NT2/D1 (cell line): ENCODE measurements around the gene LGALS9C.
"Not testable (repeated sequence)": the region's sequence is repeated elsewhere in the genome, so short reads cannot be mapped to it uniquely, and the experiment has no call there.

Experiments
- YY1 ChIP-seq: IDR thresholded peaks from 2 replicates; pipeline ENCODE4 v1.6.1; 2011; ENCODE audit not compliant: insufficient read length, insufficient read depth
- ZNF274 ChIP-seq: IDR thresholded peaks from 2 replicates; pipeline ENCODE4 v1.6.1; 2011; ENCODE audit warnings: mild to moderate bottlenecking, low read depth, low read length

- TF ChIP-seq ZNF274, YY1: not testable (repeated sequence)
These were observed 2.5 kb downstream of the LGALS9C start for GRCh38 chr17:18478977-18479595.
